Gastrocnemius medialis (tissue), 4 donors: Measurements from ENCODE around the gene MVD. TPM values are rescaled to one million over a fixed set of nuclear protein-coding genes. Genes with fewer than 3 reads are reported as not detected.
"Not testable (repeated sequence)": the region's sequence is repeated elsewhere in the genome, so short reads cannot be mapped to it uniquely, and the experiment has no call there.

Source experiments
- ATAC-seq, 2 donors: fragments of 150-250 bp; one replicate each; pipeline ENCODE4 v1.9.1; 2016
- DNase-seq, 2 donors: peaks; one replicate each; pipeline ENCODE4 v3.0.0-alpha.2; 2019
- H3K27ac ChIP-seq, 4 donors: fragments of 200-600 bp; sonication (generic); 1 replicate in 1 of 4; 2 replicates in 3 of 4; pipeline ENCODE4 v1.5.1; 2016 to 2018; ENCODE audit warnings: mild to moderate bottlenecking in 2 of 4, moderate library complexity in 1 of 4
- H3K27me3 ChIP-seq, 3 donors: fragments of 200-600 bp; sonication (generic) in 2 of 3; 1 replicate in 1 of 3; 2 replicates in 2 of 3; pipeline versions ENCODE4 v1.5.1 to v1.6.0; 2016 to 2019; ENCODE audit warnings: mild to moderate bottlenecking in 1 of 3, moderate library complexity in 1 of 3
- H3K36me3 ChIP-seq, 2 donors: fragments of 200-600 bp; sonication (generic) in 1 of 2; one replicate each; pipeline ENCODE4 v1.5.1; 2017 to 2018
- H3K4me1 ChIP-seq, 2 donors: fragments of 200-600 bp; sonication (generic) in 1 of 2; one replicate each; pipeline ENCODE4 v1.5.1; 2016 to 2017; ENCODE audit warnings: mild to moderate bottlenecking in 2 of 2
- H3K4me3 ChIP-seq, 4 donors: fragments of 200-600 bp; sonication (generic) in 3 of 4; 1 replicate in 1 of 4; 2 replicates in 3 of 4; pipeline ENCODE4 v1.5.1; 2016 to 2019; ENCODE audit warnings: mild to moderate bottlenecking in 2 of 4
- H3K9me3 ChIP-seq, 3 donors: fragments of 200-600 bp; sonication (generic) in 2 of 3; 1 replicate in 1 of 3; 2 replicates in 2 of 3; pipeline ENCODE4 v1.5.1; 2016 to 2019
- CTCF ChIP-seq, 5 experiments: fragments of 450-650 bp in 3 of 5; fragments of 200-600 bp in 2 of 5; sonication (generic) in 2 of 5; IDR thresholded peaks in 4 of 5; conservative IDR thresholded peaks in 1 of 5; 1 replicate in 4 of 5; 2 replicates in 1 of 5; pipeline ENCODE4 v1.5.1; 2016 to 2019; ENCODE audit warnings: antibody characterized with exemption in 5 of 5, mild to moderate bottlenecking in 3 of 5, moderate library complexity in 3 of 5
- POLR2A ChIP-seq, 2 donors: fragments of 450-650 bp; IDR thresholded peaks; one replicate each; pipeline ENCODE4 v1.6.1; 2017; ENCODE audit warnings: antibody characterized with exemption in 2 of 2, mild to moderate bottlenecking in 2 of 2, moderate library complexity in 2 of 2
- in situ Hi-C, 4 donors: fragments of 200-750 bp; cut with MboI; loops; one replicate each; pipeline versions ENCODE4 v1.15.0 to v1.8.0; 2017; ENCODE audit warnings: low sequenced_read_pairs in 4 of 4
- intact Hi-C: fragments of 100-400 bp; cut with DNase I; formaldehyde crosslinking; loops from one replicate; pipeline ENCODE4 v1.15.1; 2023; ENCODE audit warnings: low total_unique reads
- total RNA-seq, 4 donors: library from RNA; depleted of rRNA; stranded (reverse); fragments of >200 nt; gene quantifications; one replicate each; pipeline versions ENCODE4 v1.1.0 to v1.2.3, GENCODE V29; 2016

MVD gene
- total RNA-seq, 4 donors from 2014 or later = 9.0 to 16.3 (median 13.4) TPM

GRCh38 chr16:88610909-88611812, 51.7 kb downstream of the MVD start:
- in situ Hi-C loops (no loop called here), intact Hi-C loops (no loop called here)
- H3K9me3 ChIP-seq = no peaks in the 10 kb centered on the region
- H3K4me1 ChIP-seq = no peaks in the 10 kb centered on the region
- DNase-seq (no peak), ATAC-seq (no peak)
- H3K27me3 ChIP-seq = no peaks in the 10 kb centered on the region
- peaks cover 0 to 39% of the 10 kb centered on the region in 2 donors for H3K36me3 ChIP-seq
- TF ChIP-seq CTCF (IDR thresholded peaks at IDR 0.05 in 4 of 5, conservative IDR thresholded peaks at IDR 0.05 in 1 of 5) = no peak
- no peak overlapping the region for H3K27ac ChIP-seq
- H3K4me3 ChIP-seq = no peak overlapping the region

- H3K4me3 ChIP-seq = no peak overlapping the region
- no peak for DNase-seq
- H3K36me3 ChIP-seq = peaks cover 0 to 39% of the 10 kb centered on the region in 2 donors
- no peaks in the 10 kb centered on the region for H3K27me3 ChIP-seq
- ATAC-seq = no peak
- TF ChIP-seq POLR2A (IDR thresholded peaks at IDR 0.05) (no peak), CTCF (IDR thresholded peaks at IDR 0.05 in 4 of 5, conservative IDR thresholded peaks at IDR 0.05 in 1 of 5) (no peak)
- intact Hi-C loops (no loop called here), in situ Hi-C loops (no loop called here)
- no peaks in the 10 kb centered on the region for H3K4me1 ChIP-seq
- H3K27ac ChIP-seq = no peak overlapping the region
- no peaks in the 10 kb centered on the region for H3K9me3 ChIP-seq
These were observed 52.8 kb downstream of the MVD start for GRCh38 chr16:88610080-88610479.

- DNase-seq, ATAC-seq, in situ Hi-C loops, H3K27ac ChIP-seq, H3K9me3 ChIP-seq, H3K4me3 ChIP-seq, intact Hi-C loops, H3K27me3 ChIP-seq, H3K4me1 ChIP-seq: not testable (repeated sequence)
- peaks cover 0 to 39% of the 10 kb centered on the region in 2 donors for H3K36me3 ChIP-seq
These were observed 53.5 kb downstream of the MVD start for GRCh38 chr16:88609426-88609825.

- peaks cover 0 to 39% of the 10 kb centered on the region in 2 donors for H3K36me3 ChIP-seq
- no peak for DNase-seq
- TF ChIP-seq CTCF (IDR thresholded peaks at IDR 0.05 in 4 of 5, conservative IDR thresholded peaks at IDR 0.05 in 1 of 5) = no peak
- TF ChIP-seq POLR2A (IDR thresholded peaks at IDR 0.05) = no peak
- H3K27me3 ChIP-seq = no peaks in the 10 kb centered on the region
- no peaks in the 10 kb centered on the region for H3K9me3 ChIP-seq
- no peak for ATAC-seq
- in situ Hi-C loops (no loop called here), intact Hi-C loops (no loop called here)
- no peak overlapping the region for H3K4me3 ChIP-seq
- H3K4me1 ChIP-seq = no peaks in the 10 kb centered on the region
- no peak overlapping the region for H3K27ac ChIP-seq
These were observed 54.8 kb downstream of the MVD start for GRCh38 chr16:88608076-88608475.

- no peak for TF ChIP-seq CTCF (IDR thresholded peaks at IDR 0.05 in 4 of 5, conservative IDR thresholded peaks at IDR 0.05 in 1 of 5)
- TF ChIP-seq POLR2A (IDR thresholded peaks at IDR 0.05) = no peak
- no peak for ATAC-seq
- in situ Hi-C loops = no loop called here
- H3K27ac ChIP-seq = no peak overlapping the region
- H3K27me3 ChIP-seq = no peaks in the 10 kb centered on the region
- intact Hi-C loops = no loop called here
- H3K9me3 ChIP-seq = no peaks in the 10 kb centered on the region
- H3K36me3 ChIP-seq = peaks cover 0 to 47% of the 10 kb centered on the region in 2 donors
- H3K4me3 ChIP-seq = no peak overlapping the region
- no peak for DNase-seq
- no peaks in the 10 kb centered on the region for H3K4me1 ChIP-seq
These were observed 56.6 kb downstream of the MVD start for GRCh38 chr16:88606148-88606757.
